ENCODE data around the gene ADAM19.

GRCh38 chr5:157552650-157553049 lies 22.9 kb downstream of the ADAM19 start:
- no peak for TF ChIP-seq CTCF (IDR thresholded peaks at IDR 0.05; ENCODE audit: low read depth, low read length)
- no peak for TF ChIP-seq EZH2phosphoT487 (IDR thresholded peaks at IDR 0.05; ENCODE audit: low read depth)

All from OCI-LY3 (cell line).